Stimulated activated effector memory CD8-positive, alpha-beta T cell treated with anti-CD3 and anti-CD28 coated beads, Interleukin-12 subunit alpha, Interleukin-12 subunit beta, amount 100 ng/mL, for 72 hours (primary cell): ENCODE measurements around the gene PVRIG.
"Not testable (repeated sequence)": the region's sequence is repeated elsewhere in the genome, so short reads cannot be mapped to it uniquely, and the experiment has no call there.

Experiments used
- ATAC-seq: fragments of 150-1000 bp; cut with Tn5 transposase; 2 replicates; pipeline ENCODE4 v1.10.0; 2021
- DNase-seq, 2 donors: peaks; one replicate each; pipeline ENCODE4 v3.0.0; 2021 to 2022; ENCODE audit warnings: low spot score in 2 of 2
- H3K27ac Mint-ChIP-seq: one replicate; pipeline ENCODE4 v1.8.0; 2022; ENCODE audit warnings: mild to moderate bottlenecking, mixed read lengths
- H3K36me3 Mint-ChIP-seq: one replicate; pipeline ENCODE4 v1.8.0; 2022; ENCODE audit warnings: mild to moderate bottlenecking, mixed read lengths
- H3K4me1 Mint-ChIP-seq: one replicate; pipeline ENCODE4 v1.8.0; 2022; ENCODE audit warnings: mixed read lengths
- H3K4me3 Mint-ChIP-seq: one replicate; pipeline ENCODE4 v1.8.0; 2022; ENCODE audit warnings: mild to moderate bottlenecking, mixed read lengths
- H3K9me3 Mint-ChIP-seq: one replicate; pipeline ENCODE4 v1.8.0; 2022; ENCODE audit warnings: mixed read lengths

PVRIG gene

GRCh38 chr7:100219801-100220585, at the start of gene PVRIG:
Gene PVRIG, plus strand, starts transcription at chr7:100219949. Its CDS starts 22 bp downstream, at chr7:100219971.
- peak in 1 of 2 donors; percentile 75 for DNase-seq
- not testable (repeated sequence) for H3K9me3 Mint-ChIP-seq
- peaks cover 73% of the 10 kb centered on the region for H3K4me1 Mint-ChIP-seq
- H3K4me3 Mint-ChIP-seq: peak within 1 kb of the TSS; percentile 95
- peaks cover 54% of the 10 kb centered on the region for H3K36me3 Mint-ChIP-seq
- peak within 1 kb of the TSS; percentile 99 for H3K27ac Mint-ChIP-seq
- ATAC-seq: peak; percentile 15

GRCh38 chr7:100170101-100170897, 49.5 kb upstream of the PVRIG start:
- no peaks in the 10 kb centered on the region for H3K9me3 Mint-ChIP-seq
- no peak overlapping the region for H3K27ac Mint-ChIP-seq
- DNase-seq (no peak), ATAC-seq (no peak)
- no peaks in the 10 kb centered on the region for H3K36me3 Mint-ChIP-seq
- H3K4me1 Mint-ChIP-seq: peaks cover 62% of the 10 kb centered on the region
- peak overlapping the region; percentile 53 for H3K4me3 Mint-ChIP-seq

- DNase-seq: no peak
- H3K36me3 Mint-ChIP-seq: no peaks in the 10 kb centered on the region
- no peaks in the 10 kb centered on the region for H3K9me3 Mint-ChIP-seq
- peaks cover 64% of the 10 kb centered on the region for H3K4me1 Mint-ChIP-seq
- H3K27ac Mint-ChIP-seq: no peak overlapping the region
- ATAC-seq: peak; percentile 68
- peak overlapping the region; percentile 53 for H3K4me3 Mint-ChIP-seq
Observed at GRCh38 chr7:100171087-100171681, 48.6 kb upstream of the PVRIG start.

- no peak overlapping the region for H3K27ac Mint-ChIP-seq
- no peaks in the 10 kb centered on the region for H3K9me3 Mint-ChIP-seq
- H3K36me3 Mint-ChIP-seq: no peaks in the 10 kb centered on the region
- peak overlapping the region; percentile 53 for H3K4me3 Mint-ChIP-seq
- ATAC-seq: peak; percentile 5
- DNase-seq: no peak
- peaks cover 64% of the 10 kb centered on the region for H3K4me1 Mint-ChIP-seq
Observed at GRCh38 chr7:100171840-100172239, 47.9 kb upstream of the PVRIG start.

- DNase-seq (no peak), ATAC-seq (no peak)
- no peak overlapping the region for H3K27ac Mint-ChIP-seq
- no peak overlapping the region for H3K4me3 Mint-ChIP-seq
- H3K36me3 Mint-ChIP-seq: no peaks in the 10 kb centered on the region
- H3K9me3 Mint-ChIP-seq: no peaks in the 10 kb centered on the region
- H3K4me1 Mint-ChIP-seq: peaks cover 53% of the 10 kb centered on the region
Observed at GRCh38 chr7:100173806-100174495, 45.8 kb upstream of the PVRIG start.

GRCh38 chr7:100174582-100174981, 45.2 kb upstream of the PVRIG start:
- Mint-ChIP-seq H3K4me3 (no peak overlapping the region), H3K36me3 (no peaks in the 10 kb centered on the region), H3K27ac (no peak overlapping the region), H3K9me3 (no peaks in the 10 kb centered on the region), H3K4me1 (peaks cover 50% of the 10 kb centered on the region)
- no peak for DNase-seq
- no peak for ATAC-seq

- Mint-ChIP-seq H3K4me1 (peaks cover 46% of the 10 kb centered on the region), H3K27ac (no peak overlapping the region), H3K36me3 (no peaks in the 10 kb centered on the region), H3K9me3 (no peaks in the 10 kb centered on the region), H3K4me3 (peak overlapping the region; percentile 9)
- ATAC-seq: no peak
- no peak for DNase-seq
Observed at GRCh38 chr7:100175296-100175935, 44.3 kb upstream of the PVRIG start.

- ATAC-seq (no peak), DNase-seq (no peak)
- H3K4me3 Mint-ChIP-seq: peak overlapping the region; percentile 71
- no peaks in the 10 kb centered on the region for H3K9me3 Mint-ChIP-seq
- H3K4me1 Mint-ChIP-seq: peaks cover 49% of the 10 kb centered on the region
- H3K36me3 Mint-ChIP-seq: no peaks in the 10 kb centered on the region
- H3K27ac Mint-ChIP-seq: no peak overlapping the region
Observed at GRCh38 chr7:100176096-100177044, 43.4 kb upstream of the PVRIG start.

GRCh38 chr7:100177045-100178001, 42.4 kb upstream of the PVRIG start, which contains the start of the genes GPC2 and STAG3:
Gene GPC2, minus strand, starts transcription at chr7:100177381. Its CDS starts 182 bp downstream, at chr7:100177199.
Gene STAG3, plus strand, starts transcription at chr7:100177918. Its CDS starts 2,639 bp downstream, at chr7:100180557.
- peak within 1 kb of the TSS; percentile 71 for H3K4me3 Mint-ChIP-seq
- H3K9me3 Mint-ChIP-seq: no peaks in the 10 kb centered on the region
- peaks cover 53% of the 10 kb centered on the region for H3K4me1 Mint-ChIP-seq
- H3K27ac Mint-ChIP-seq: no peak within 1 kb of the TSS
- DNase-seq (peak; percentile 89 to 99), ATAC-seq (peak; percentile 91)
- no peaks in the 10 kb centered on the region for H3K36me3 Mint-ChIP-seq

- H3K36me3 Mint-ChIP-seq, ATAC-seq, DNase-seq, H3K9me3 Mint-ChIP-seq: not testable (repeated sequence)
- peak overlapping the region; percentile 66 for H3K27ac Mint-ChIP-seq
- H3K4me3 Mint-ChIP-seq: peak overlapping the region; percentile 72
- peaks cover 52% of the 10 kb centered on the region for H3K4me1 Mint-ChIP-seq
Observed at GRCh38 chr7:100180084-100180483, 39.7 kb upstream of the PVRIG start.

- peak overlapping the region; percentile 72 for H3K4me3 Mint-ChIP-seq
- peaks cover 31% of the 10 kb centered on the region for H3K4me1 Mint-ChIP-seq
- ATAC-seq, H3K9me3 Mint-ChIP-seq, DNase-seq, H3K36me3 Mint-ChIP-seq: not testable (repeated sequence)
- H3K27ac Mint-ChIP-seq: peak overlapping the region; percentile 69
Observed at GRCh38 chr7:100182616-100183015, 37.1 kb upstream of the PVRIG start.

GRCh38 chr7:100183090-100183489, 36.7 kb upstream of the PVRIG start:
- H3K9me3 Mint-ChIP-seq, H3K36me3 Mint-ChIP-seq, ATAC-seq, DNase-seq, H3K27ac Mint-ChIP-seq, H3K4me3 Mint-ChIP-seq: not testable (repeated sequence)
- peaks cover 28% of the 10 kb centered on the region for H3K4me1 Mint-ChIP-seq

- no peak overlapping the region for H3K4me3 Mint-ChIP-seq
- H3K36me3 Mint-ChIP-seq: no peaks in the 10 kb centered on the region
- H3K27ac Mint-ChIP-seq: no peak overlapping the region
- H3K4me1 Mint-ChIP-seq: peaks cover 34% of the 10 kb centered on the region
- no peaks in the 10 kb centered on the region for H3K9me3 Mint-ChIP-seq
- DNase-seq (no peak), ATAC-seq (no peak)
Observed at GRCh38 chr7:100185726-100186125, 34.0 kb upstream of the PVRIG start.
